Natural killer cell (primary cell): Measurements from ENCODE around the gene OTOF. TPM values are rescaled to one million over a fixed set of nuclear protein-coding genes. Genes with fewer than 3 reads are reported as not detected.

Source experiments
- ATAC-seq, 3 donors: fragments of 150-1000 bp in 2 of 3; fragments of 200-7000 bp in 1 of 3; cut with Tn5 transposase; 1 replicate in 1 of 3; 2 replicates in 2 of 3; pipeline ENCODE4 v1.10.0; 2021; ENCODE audit warnings: mild to moderate bottlenecking in 2 of 3, moderate library complexity in 2 of 3
- DNase-seq, 2 donors: peaks; one replicate each; pipeline versions ENCODE4 v3.0.0 to v3.0.0-alpha.2; 2013 to 2021; ENCODE audit warnings: mixed read lengths in 1 of 2
- H3K27ac ChIP-seq: one replicate; pipeline ENCODE4 v1.5.1; 2013; ENCODE audit warnings: mild to moderate bottlenecking, low read length
- H3K27me3 ChIP-seq: one replicate; pipeline ENCODE4 v1.6.1; 2013; ENCODE audit warnings: low read length; ENCODE audit not compliant: control insufficient read depth, insufficient read depth
- H3K36me3 ChIP-seq: one replicate; pipeline ENCODE4 v1.6.1; 2013; ENCODE audit warnings: low read length; ENCODE audit not compliant: control insufficient read depth, insufficient read depth
- H3K4me1 ChIP-seq: one replicate; pipeline ENCODE4 v1.6.1; 2013; ENCODE audit warnings: low read length; ENCODE audit not compliant: control insufficient read depth, insufficient read depth
- H3K4me3 ChIP-seq: one replicate; pipeline ENCODE4 v1.5.1; 2013; ENCODE audit warnings: low read length
- H3K9me3 ChIP-seq: one replicate; pipeline ENCODE4 v1.6.1; 2013; ENCODE audit warnings: low read length; ENCODE audit not compliant: control insufficient read depth, insufficient read depth
- H3K27ac Mint-ChIP-seq, 2 donors: one replicate each; pipeline ENCODE4 v1.8.0; 2022; ENCODE audit warnings: mild to moderate bottlenecking in 2 of 2, mixed read lengths in 2 of 2, moderate library complexity in 1 of 2
- H3K27me3 Mint-ChIP-seq, 2 donors: one replicate each; pipeline ENCODE4 v1.8.0; 2022; ENCODE audit warnings: low read depth in 2 of 2, mixed read lengths in 2 of 2
- H3K36me3 Mint-ChIP-seq: one replicate; pipeline ENCODE4 v1.8.0; 2022; ENCODE audit warnings: mixed read lengths
- H3K4me1 Mint-ChIP-seq, 2 donors: one replicate each; pipeline ENCODE4 v1.8.0; 2022; ENCODE audit warnings: mixed read lengths in 2 of 2
- H3K4me3 Mint-ChIP-seq: one replicate; pipeline ENCODE4 v1.8.0; 2022; ENCODE audit warnings: mild to moderate bottlenecking, moderate library complexity, mixed read lengths
- H3K9me3 Mint-ChIP-seq, 2 donors: one replicate each; pipeline ENCODE4 v1.8.0; 2022; ENCODE audit warnings: mixed read lengths in 2 of 2
- WGBS: methylation state at CpG from one replicate; pipeline ENCODE4 v1.1.7; 2013; ENCODE audit warnings: missing lambda C conversion rate; ENCODE audit not compliant: insufficient coverage; 5-methylcytosine and 5-hydroxymethylcytosine counted together
- intact Hi-C: fragments of 100-400 bp; cut with micrococcal nuclease; formaldehyde crosslinking; loops from one replicate; pipeline ENCODE4 v1.14.2; 2022
- total RNA-seq, 4 donors: library from RNA; stranded (reverse); fragments of 120-200 nt in 1 of 4; gene quantifications; one replicate each; pipeline versions ENCODE4 v1.2.3 to v1.2.4, GENCODE V29; 2013 to 2022
- TF ChIP-seq, protein P1 (sequence below): fragments of 200-600 bp; IDR thresholded peaks from one replicate; pipeline ENCODE4 v1.8.0; 2022; ENCODE audit warnings: antibody characterized with exemption

OTOF gene
- total RNA-seq, 3 donors from 2014 or later (not counting 1 experiment from before 2014, with no cell fraction given): 0.66 to 3.7 (median 1.4) TPM

DNA sequence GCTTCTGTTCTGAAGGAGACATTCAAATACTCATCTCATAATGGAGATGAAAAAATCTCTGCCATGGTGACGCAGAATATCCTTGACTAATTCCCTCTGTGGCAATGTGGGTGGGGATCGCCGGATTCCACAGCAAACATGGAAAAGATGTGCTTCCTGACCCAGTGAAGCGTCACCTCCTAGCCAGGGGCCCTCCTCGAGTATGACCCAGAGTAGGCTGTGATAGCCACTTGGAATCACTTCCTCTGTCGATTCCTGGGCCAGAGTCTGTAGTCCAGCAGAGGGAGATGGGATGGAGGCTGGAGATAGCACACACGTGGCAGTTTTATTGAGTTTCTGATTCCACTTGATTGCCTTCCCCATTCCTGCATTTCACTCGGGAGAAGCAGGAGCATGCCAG lies 39.4 kb downstream of the OTOF start:
- H3K27me3 ChIP-seq: no peaks in the 10 kb centered on the region
- no peak overlapping the region for H3K27ac Mint-ChIP-seq
- intact Hi-C loops: no loop called here
- TF ChIP-seq, protein P1, sequence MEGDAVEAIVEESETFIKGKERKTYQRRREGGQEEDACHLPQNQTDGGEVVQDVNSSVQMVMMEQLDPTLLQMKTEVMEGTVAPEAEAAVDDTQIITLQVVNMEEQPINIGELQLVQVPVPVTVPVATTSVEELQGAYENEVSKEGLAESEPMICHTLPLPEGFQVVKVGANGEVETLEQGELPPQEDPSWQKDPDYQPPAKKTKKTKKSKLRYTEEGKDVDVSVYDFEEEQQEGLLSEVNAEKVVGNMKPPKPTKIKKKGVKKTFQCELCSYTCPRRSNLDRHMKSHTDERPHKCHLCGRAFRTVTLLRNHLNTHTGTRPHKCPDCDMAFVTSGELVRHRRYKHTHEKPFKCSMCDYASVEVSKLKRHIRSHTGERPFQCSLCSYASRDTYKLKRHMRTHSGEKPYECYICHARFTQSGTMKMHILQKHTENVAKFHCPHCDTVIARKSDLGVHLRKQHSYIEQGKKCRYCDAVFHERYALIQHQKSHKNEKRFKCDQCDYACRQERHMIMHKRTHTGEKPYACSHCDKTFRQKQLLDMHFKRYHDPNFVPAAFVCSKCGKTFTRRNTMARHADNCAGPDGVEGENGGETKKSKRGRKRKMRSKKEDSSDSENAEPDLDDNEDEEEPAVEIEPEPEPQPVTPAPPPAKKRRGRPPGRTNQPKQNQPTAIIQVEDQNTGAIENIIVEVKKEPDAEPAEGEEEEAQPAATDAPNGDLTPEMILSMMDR: no peak
- no peaks in the 10 kb centered on the region for H3K4me1 Mint-ChIP-seq
- ATAC-seq (no peak), DNase-seq (no peak)
- no peaks in the 10 kb centered on the region for H3K4me1 ChIP-seq
- no peaks in the 10 kb centered on the region for H3K9me3 Mint-ChIP-seq
- H3K27me3 Mint-ChIP-seq: peaks cover 5 to 12% of the 10 kb centered on the region in 2 donors
- H3K36me3 ChIP-seq: no peaks in the 10 kb centered on the region
- H3K4me3 Mint-ChIP-seq: no peak overlapping the region
- H3K36me3 Mint-ChIP-seq: no peaks in the 10 kb centered on the region
- 65% methylated on average over 8 of the region's 8 CpGs for WGBS
- H3K4me3 ChIP-seq: no peak overlapping the region
- no peaks in the 10 kb centered on the region for H3K9me3 ChIP-seq
- no peak overlapping the region for H3K27ac ChIP-seq

DNA sequence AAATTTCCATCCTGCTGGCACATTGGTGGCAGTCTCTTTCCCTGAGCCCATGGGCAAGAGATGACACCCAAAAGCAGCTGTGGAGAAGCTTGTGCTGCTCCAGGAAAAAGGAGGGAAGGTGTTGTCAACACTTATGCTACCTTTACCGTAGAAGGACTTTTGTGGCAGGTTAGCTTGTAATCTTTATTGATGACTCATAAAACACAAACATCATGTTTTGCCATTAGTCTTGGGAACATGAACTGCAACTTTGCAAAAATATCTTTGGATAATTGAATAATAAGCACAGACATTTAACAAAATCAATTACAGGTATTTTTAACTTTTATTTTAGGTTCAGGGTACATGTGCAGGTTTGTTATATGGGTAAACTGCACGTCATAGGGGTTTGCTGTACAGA lies 42.8 kb downstream of the OTOF start:
- Histone ChIP-seq H3K27me3 (no peaks in the 10 kb centered on the region), H3K36me3 (no peaks in the 10 kb centered on the region), H3K9me3 (no peaks in the 10 kb centered on the region), H3K4me3 (no peak overlapping the region), H3K4me1 (no peaks in the 10 kb centered on the region), H3K27ac (no peak overlapping the region)
- no peak for ATAC-seq
- no peaks in the 10 kb centered on the region for H3K36me3 Mint-ChIP-seq
- intact Hi-C loops: no loop called here
- TF ChIP-seq, protein P1: no peak
- H3K27ac Mint-ChIP-seq: no peak overlapping the region
- no peaks in the 10 kb centered on the region for H3K9me3 Mint-ChIP-seq
- 100% methylated on average over 1 of the region's 2 CpGs for WGBS
- H3K4me1 Mint-ChIP-seq: no peaks in the 10 kb centered on the region
- no peak overlapping the region for H3K4me3 Mint-ChIP-seq
- peaks cover 5 to 30% of the 10 kb centered on the region in 2 donors for H3K27me3 Mint-ChIP-seq
- DNase-seq: no peak

DNA sequence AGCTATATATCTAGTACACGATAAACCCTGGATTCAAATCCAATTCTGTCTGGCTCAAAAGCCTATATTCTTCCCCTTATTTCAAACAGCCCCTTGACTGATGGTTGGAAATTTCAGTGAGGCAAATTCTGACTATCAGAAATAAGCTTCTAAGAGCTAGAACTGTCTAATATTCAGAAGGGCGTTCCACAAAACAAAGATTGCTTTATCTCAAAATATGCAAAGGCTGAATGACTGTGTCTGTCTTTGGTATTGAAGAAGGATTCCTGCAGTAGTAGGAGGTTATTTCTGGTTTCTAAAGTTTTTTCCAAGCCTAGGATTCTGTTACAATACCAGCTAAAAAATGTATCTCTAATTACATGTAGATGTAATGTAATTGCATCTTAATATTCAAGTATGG lies 45.1 kb downstream of the OTOF start:
- Mint-ChIP-seq H3K4me1 (no peaks in the 10 kb centered on the region), H3K36me3 (no peaks in the 10 kb centered on the region), H3K27ac (no peak overlapping the region), H3K4me3 (no peak overlapping the region), H3K27me3 (peaks cover 0 to 31% of the 10 kb centered on the region in 2 donors), H3K9me3 (no peaks in the 10 kb centered on the region)
- H3K36me3 ChIP-seq: no peaks in the 10 kb centered on the region
- no peak for DNase-seq
- H3K4me1 ChIP-seq: no peaks in the 10 kb centered on the region
- H3K4me3 ChIP-seq: no peak overlapping the region
- no peak for ATAC-seq
- no peaks in the 10 kb centered on the region for H3K27me3 ChIP-seq
- WGBS: 90% methylated on average over 1 of the region's 2 CpGs
- no peaks in the 10 kb centered on the region for H3K9me3 ChIP-seq
- TF ChIP-seq, protein P1: no peak
- intact Hi-C loops: no loop called here
- no peak overlapping the region for H3K27ac ChIP-seq

DNA sequence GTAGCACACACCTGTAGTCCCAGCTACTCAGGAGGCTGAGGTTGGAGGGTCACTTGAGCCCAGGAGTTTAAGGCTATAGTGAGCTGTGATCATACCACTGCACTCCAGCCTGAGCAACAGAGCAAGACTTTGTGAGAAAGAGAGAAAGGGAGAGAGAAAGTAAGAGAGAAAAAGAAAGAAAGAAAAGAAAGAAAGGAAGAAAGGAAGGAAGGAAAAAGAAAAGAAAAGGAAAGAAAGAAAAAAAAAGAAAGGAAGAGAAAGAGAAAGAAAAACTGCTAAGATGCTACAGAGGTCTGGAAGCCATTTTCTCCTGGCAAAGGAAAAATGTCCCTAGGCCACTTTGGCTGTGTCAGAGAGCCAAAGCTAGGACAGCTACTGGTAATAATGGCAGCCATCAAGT lies 45.6 kb downstream of the OTOF start:
- intact Hi-C loops: no loop called here
- Histone ChIP-seq H3K9me3 (no peaks in the 10 kb centered on the region), H3K27me3 (no peaks in the 10 kb centered on the region), H3K4me1 (no peaks in the 10 kb centered on the region), H3K27ac (no peak overlapping the region), H3K4me3 (no peak overlapping the region), H3K36me3 (no peaks in the 10 kb centered on the region)
- Mint-ChIP-seq H3K4me3 (no peak overlapping the region), H3K9me3 (no peaks in the 10 kb centered on the region), H3K27ac (no peak overlapping the region), H3K36me3 (no peaks in the 10 kb centered on the region), H3K4me1 (no peaks in the 10 kb centered on the region), H3K27me3 (peaks cover 3 to 36% of the 10 kb centered on the region in 2 donors)
- DNase-seq: no peak
- TF ChIP-seq, protein P1: no peak
- no peak for ATAC-seq
